B cell (primary cell): ENCODE measurements around the gene PSMB8. TPM values are rescaled to one million over a fixed set of nuclear protein-coding genes. Genes with fewer than 3 reads are reported as not detected.
"Not testable (repeated sequence)": the region's sequence is repeated elsewhere in the genome, so short reads cannot be mapped to it uniquely, and the experiment has no call there.

ENCODE experiments used
- ATAC-seq: fragments of 200-7000 bp; cut with Tn5 transposase; one replicate; pipeline ENCODE4 v1.10.0; 2021; ENCODE audit warnings: low read depth, mild to moderate bottlenecking, moderate number of reproducible peaks, moderate library complexity
- CTCF ChIA-PET: fragments of 350-600 bp; sonication (Branson Sonifier 250); formaldehyde crosslinking; loops from one replicate; lab custom pipeline; 2021; ENCODE audit warnings: antibody characterized with exemption, inconsistent platforms; lab: Charles Lee
- POLR2A ChIA-PET: fragments of 350-600 bp; sonication (Branson Sonifier 250); formaldehyde crosslinking; loops from one replicate; lab custom pipeline; 2021; ENCODE audit warnings: antibody characterized with exemption; lab: Charles Lee
- DNase-seq: peaks from one replicate; pipeline ENCODE4 v3.0.0; 2013
- H2AFZ ChIP-seq: 2 replicates; pipeline ENCODE4 v1.6.1; 2012; ENCODE audit warnings: mild to moderate bottlenecking, low read depth, low read length; ENCODE audit not compliant: insufficient read depth, poor library complexity, severe bottlenecking
- H3K27ac ChIP-seq, 2 donors: 1 replicate in 1 of 2; 2 replicates in 1 of 2; pipeline ENCODE4 v1.5.1; 2012 to 2013; ENCODE audit warnings: low read length in 2 of 2, mild to moderate bottlenecking in 2 of 2, moderate library complexity in 1 of 2
- H3K27me3 ChIP-seq, 4 experiments: fragments of 200-600 bp in 1 of 4; sonication (generic) in 1 of 4; replicated peaks in 1 of 4; 1 replicate in 2 of 4; 2 replicates in 2 of 4; pipeline versions ENCODE4 v1.6.1 to v1.7.0; 2013 to 2016; ENCODE audit warnings: low read length in 3 of 4, mild to moderate bottlenecking in 2 of 4, mixed read lengths in 1 of 4, moderate library complexity in 1 of 4; ENCODE audit not compliant: insufficient read depth in 4 of 4, control insufficient read depth in 3 of 4; ENCODE audit errors: control extremely low read depth in 1 of 4
- H3K36me3 ChIP-seq, 2 experiments: replicated peaks in 1 of 2; 1 replicate in 1 of 2; 2 replicates in 1 of 2; pipeline versions ENCODE4 v1.6.1 to v1.7.1; 2013; ENCODE audit warnings: low read length in 1 of 2; ENCODE audit not compliant: insufficient read depth in 2 of 2, control insufficient read depth in 1 of 2; ENCODE audit errors: control extremely low read depth in 1 of 2, extremely low read depth in 1 of 2
- H3K4me1 ChIP-seq, 2 donors: fragments of 200-600 bp in 1 of 2; sonication (generic) in 1 of 2; 1 replicate in 1 of 2; 2 replicates in 1 of 2; pipeline versions ENCODE4 v1.5.1 to v1.6.1; 2013 to 2017; ENCODE audit warnings: low read length in 2 of 2; ENCODE audit not compliant: control insufficient read depth in 2 of 2, insufficient read depth in 2 of 2
- H3K4me2 ChIP-seq: replicated peaks from 2 replicates; pipeline ENCODE3; 2012; ENCODE audit warnings: mild to moderate bottlenecking, low read depth, low read length; ENCODE audit not compliant: poor library complexity, severe bottlenecking
- H3K4me3 ChIP-seq, 5 experiments: fragments of 200-600 bp in 1 of 5; sonication (generic) in 1 of 5; 1 replicate in 3 of 5; 2 replicates in 2 of 5; pipeline versions ENCODE4 v1.5.1 to v1.7.0; 2011 to 2016; ENCODE audit warnings: low read length in 4 of 5, mild to moderate bottlenecking in 4 of 5, low read depth in 2 of 5, control low read depth in 1 of 5, moderate library complexity in 1 of 5; ENCODE audit not compliant: insufficient read depth in 1 of 5; ENCODE audit errors: control extremely low read depth in 1 of 5, extremely low read depth in 1 of 5
- H3K79me2 ChIP-seq: fragments of 200-600 bp; sonication (generic); one replicate; pipeline ENCODE4 v1.6.0; 2016; ENCODE audit warnings: low read length; ENCODE audit not compliant: control insufficient read depth, insufficient read depth
- H3K9ac ChIP-seq: fragments of 200-600 bp; sonication (generic); 2 replicates; pipeline ENCODE4 v1.6.1; 2017; ENCODE audit warnings: mild to moderate bottlenecking, low read length, moderate library complexity
- H3K9me3 ChIP-seq, 3 donors: one replicate each; pipeline versions ENCODE4 v1.6.1 to v1.7.1; 2013; ENCODE audit warnings: low read length in 2 of 3; ENCODE audit not compliant: control insufficient read depth in 2 of 3, insufficient read depth in 1 of 3; ENCODE audit errors: control extremely low read depth in 1 of 3
- H4K20me1 ChIP-seq: 2 replicates; pipeline ENCODE4 v1.6.0; 2012; ENCODE audit warnings: mild to moderate bottlenecking, low read length; ENCODE audit not compliant: insufficient read depth, control insufficient read depth, poor library complexity, severe bottlenecking
- H3K27ac Mint-ChIP-seq: one replicate; pipeline ENCODE4 v1.8.0; 2021; ENCODE audit warnings: mixed read lengths
- H3K27me3 Mint-ChIP-seq: one replicate; pipeline ENCODE4 v1.8.0; 2021; ENCODE audit warnings: mixed read lengths
- H3K4me1 Mint-ChIP-seq: one replicate; pipeline ENCODE4 v1.8.0; 2021; ENCODE audit warnings: mixed read lengths
- H3K4me3 Mint-ChIP-seq: one replicate; pipeline ENCODE4 v1.8.0; 2021; ENCODE audit warnings: mixed read lengths
- H3K9me3 Mint-ChIP-seq: one replicate; pipeline ENCODE4 v1.8.0; 2022; ENCODE audit warnings: mixed read lengths; ENCODE audit not compliant: insufficient read depth
- EZH2 ChIP-seq: IDR thresholded peaks from 2 replicates; pipeline ENCODE4 v1.6.1; 2012; ENCODE audit warnings: borderline replicate concordance, low read depth, mild to moderate bottlenecking, moderate library complexity, low read length; ENCODE audit not compliant: insufficient read depth, poor library complexity, severe bottlenecking
- WGBS: methylation state at CpG from one replicate; pipeline ENCODE4 v1.1.5; 2013; ENCODE audit warnings: missing lambda C conversion rate; ENCODE audit not compliant: insufficient coverage; 5-methylcytosine and 5-hydroxymethylcytosine counted together
- intact Hi-C: fragments of 100-400 bp; cut with micrococcal nuclease; formaldehyde crosslinking; loops from one replicate; pipeline ENCODE4 v1.10.0; 2022
- polyA plus RNA-seq: library from polyadenylated mRNA; depleted of rRNA; stranded (reverse); fragments of >200 nt; gene quantifications from 2 replicates; pipeline ENCODE4 v1.2.3, GENCODE V29; 2012
- total RNA-seq, 2 donors: library from RNA; stranded (reverse); fragments of 120-200 nt in 1 of 2; gene quantifications; 1 replicate in 1 of 2; 2 replicates in 1 of 2; pipeline versions ENCODE4 v1.2.3 to v1.2.4, GENCODE V29; 2013 to 2022
- TF ChIP-seq, protein P1 (sequence below): fragments of 200-600 bp; IDR thresholded peaks from one replicate; pipeline ENCODE4 v1.8.0; 2022; ENCODE audit warnings: antibody characterized with exemption, mild to moderate bottlenecking

The PSMB8 gene
- total and polyA plus RNA-seq, 2 donors (not counting 1 experiment from before 2014, with no cell fraction given): 129 to 256 TPM

DNA sequence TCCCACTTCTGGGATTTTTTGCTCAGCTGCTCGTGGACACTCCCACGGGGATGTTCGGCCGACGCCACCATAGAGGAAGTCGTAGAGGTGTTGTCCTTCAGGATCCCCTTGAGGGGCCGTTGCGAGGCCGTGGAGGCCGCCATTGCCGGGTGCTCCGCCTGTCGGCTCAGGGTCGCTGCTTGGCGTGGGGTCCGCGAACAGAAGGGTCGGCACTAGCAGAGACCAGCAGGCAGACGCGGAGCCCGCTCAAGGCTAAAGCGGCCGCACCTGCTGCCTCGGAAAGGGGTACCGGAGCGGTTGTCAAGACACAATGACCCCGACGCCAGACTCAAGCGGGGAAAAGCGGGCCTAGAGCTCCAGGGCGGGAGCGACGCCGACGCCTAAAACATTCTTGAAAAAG is 35.8 kb upstream of the PSMB8 start:
- TF ChIP-seq EZH2: no peak
- TF ChIP-seq, protein P1, sequence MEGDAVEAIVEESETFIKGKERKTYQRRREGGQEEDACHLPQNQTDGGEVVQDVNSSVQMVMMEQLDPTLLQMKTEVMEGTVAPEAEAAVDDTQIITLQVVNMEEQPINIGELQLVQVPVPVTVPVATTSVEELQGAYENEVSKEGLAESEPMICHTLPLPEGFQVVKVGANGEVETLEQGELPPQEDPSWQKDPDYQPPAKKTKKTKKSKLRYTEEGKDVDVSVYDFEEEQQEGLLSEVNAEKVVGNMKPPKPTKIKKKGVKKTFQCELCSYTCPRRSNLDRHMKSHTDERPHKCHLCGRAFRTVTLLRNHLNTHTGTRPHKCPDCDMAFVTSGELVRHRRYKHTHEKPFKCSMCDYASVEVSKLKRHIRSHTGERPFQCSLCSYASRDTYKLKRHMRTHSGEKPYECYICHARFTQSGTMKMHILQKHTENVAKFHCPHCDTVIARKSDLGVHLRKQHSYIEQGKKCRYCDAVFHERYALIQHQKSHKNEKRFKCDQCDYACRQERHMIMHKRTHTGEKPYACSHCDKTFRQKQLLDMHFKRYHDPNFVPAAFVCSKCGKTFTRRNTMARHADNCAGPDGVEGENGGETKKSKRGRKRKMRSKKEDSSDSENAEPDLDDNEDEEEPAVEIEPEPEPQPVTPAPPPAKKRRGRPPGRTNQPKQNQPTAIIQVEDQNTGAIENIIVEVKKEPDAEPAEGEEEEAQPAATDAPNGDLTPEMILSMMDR: no peak

DNA sequence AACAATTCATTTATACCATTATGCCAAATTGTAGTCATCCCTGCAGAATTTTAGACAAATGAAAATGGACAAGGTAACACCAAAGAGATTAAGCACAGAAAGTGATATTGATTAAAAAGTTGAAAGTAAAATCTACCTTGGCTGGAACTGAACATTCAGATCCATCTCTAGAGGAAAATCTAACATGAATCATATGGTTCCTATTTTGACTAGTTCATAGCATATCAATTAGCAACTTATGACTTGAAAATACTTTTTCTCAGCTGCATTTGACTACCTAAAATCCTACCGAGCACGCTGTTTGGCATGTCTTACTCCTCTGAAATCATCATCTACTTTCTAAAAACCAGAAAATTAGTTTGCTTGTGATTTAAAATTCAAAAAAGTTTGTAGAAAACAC is 32.8 kb upstream of the PSMB8 start:
- ChIA-PET CTCF (interaction anchor here (0.8 to 14.6 kb wide), 6 partner anchors 8 to 185 kb away, joined by 3 to 305 read pairs (median 3); no protein-coding TSS in a partner anchor), POLR2A (no interaction called here)
- no peak overlapping the region for H3K4me2 ChIP-seq
- Mint-ChIP-seq H3K9me3 (no peaks in the 10 kb centered on the region), H3K27me3 (peaks cover 3% of the 10 kb centered on the region), H3K4me1 (peaks cover 18% of the 10 kb centered on the region), H3K27ac (no peak overlapping the region), H3K4me3 (no peak overlapping the region)
- no peaks in the 10 kb centered on the region for H4K20me1 ChIP-seq
- H3K27ac ChIP-seq: no peak overlapping the region
- H3K9ac ChIP-seq: no peak overlapping the region
- DNase-seq: no peak
- WGBS: no CpG with 5 or more reads among the region's 2 CpGs
- H3K4me3 ChIP-seq: no peak overlapping the region
- H3K4me1 ChIP-seq: peaks cover 9 to 12% of the 10 kb centered on the region in 2 donors
- no peak overlapping the region for H2AFZ ChIP-seq
- intact Hi-C loops: no loop called here
- no peaks in the 10 kb centered on the region for H3K36me3 ChIP-seq
- TF ChIP-seq, protein P1: no peak
- TF ChIP-seq EZH2: no peak
- H3K79me2 ChIP-seq: no peaks in the 10 kb centered on the region
- no peak for ATAC-seq
- H3K9me3 ChIP-seq: peaks cover 0 to 9% (median 0%) of the 10 kb centered on the region in 3 donors
- H3K27me3 ChIP-seq: peaks cover 0 to 6% (median 0%) of the 10 kb centered on the region in 4 experiments

More for the DNA sequence above, 35.8 kb upstream of the PSMB8 start:
- peaks cover 0 to 5% (median 0%) of the 10 kb centered on the region in 3 donors for H3K9me3 ChIP-seq
- H3K36me3 ChIP-seq: no peaks in the 10 kb centered on the region
- H3K9ac ChIP-seq: no peak overlapping the region
- peaks cover 3% of the 10 kb centered on the region for H3K27me3 Mint-ChIP-seq
- POLR2A ChIA-PET: interaction anchor here (1.0 to 1.3 kb wide), 2 partner anchors 11 to 92 kb away, joined by 3 to 4 read pairs; no protein-coding TSS in a partner anchor
- peaks cover 10 to 12% of the 10 kb centered on the region in 2 donors for H3K4me1 ChIP-seq
- DNase-seq (no peak), ATAC-seq (no peak)
- intact Hi-C loops: no loop called here
- peaks cover 0 to 6% (median 0%) of the 10 kb centered on the region in 4 experiments for H3K27me3 ChIP-seq
- CTCF ChIA-PET: interaction anchor here (1.3 to 14.6 kb wide), 6 partner anchors 11 to 270 kb away, joined by 3 to 305 read pairs (median 6); partner anchors contain the start of gene HLA-DMB
- peaks cover 19% of the 10 kb centered on the region for H3K4me1 Mint-ChIP-seq
- H4K20me1 ChIP-seq: no peaks in the 10 kb centered on the region
- H3K79me2 ChIP-seq: no peaks in the 10 kb centered on the region
- peak overlapping the region; percentile 44 for H3K4me2 ChIP-seq
- no peak overlapping the region for H3K27ac Mint-ChIP-seq
- H3K9me3 Mint-ChIP-seq: no peaks in the 10 kb centered on the region
- peak overlapping the region; percentile 34 for H2AFZ ChIP-seq
- 72% methylated on average over 33 of the region's 35 CpGs for WGBS
- H3K4me3 Mint-ChIP-seq: peak overlapping the region; percentile 79
- peak overlapping the region in 3 of 5 experiments; percentile 13 to 41 (median 25) for H3K4me3 ChIP-seq
- no peak overlapping the region for H3K27ac ChIP-seq

- H3K9me3 ChIP-seq, H3K4me1 ChIP-seq, H3K4me3 ChIP-seq, H3K27me3 ChIP-seq, H3K9ac ChIP-seq, DNase-seq, H3K27ac ChIP-seq, ATAC-seq, H3K4me2 ChIP-seq, H3K27ac Mint-ChIP-seq, H3K4me3 Mint-ChIP-seq, H3K4me1 Mint-ChIP-seq, H3K79me2 ChIP-seq, H2AFZ ChIP-seq, H4K20me1 ChIP-seq, H3K9me3 Mint-ChIP-seq, H3K36me3 ChIP-seq, H3K27me3 Mint-ChIP-seq, intact Hi-C loops: not testable (repeated sequence)
- ChIA-PET CTCF (interaction anchor here (0.7 to 9.6 kb wide), 4 partner anchors 36 to 460 kb away, joined by 3 to 103 read pairs (median 5); partner anchors contain the start of gene TAP2), POLR2A (interaction anchor here (1.5 kb wide), 1 partner anchor 36 kb away, joined by 4 read pairs; the partner anchor contains the start of gene TAP2)
- no CpG with 5 or more reads among the region's 1 CpG for WGBS
These were observed 30.1 kb upstream of the PSMB8 start for GRCh38 chr6:32873947-32874346.
